Measurements from ENCODE around the gene DOHH.

The DOHH gene

GRCh38 chr19:3524904-3525451, 24.5 kb upstream of the DOHH start:
- H3K27me3 ChIP-seq (ENCODE audit: low read depth, low read length), result no peaks in the 10 kb centered on the region
- no peaks in the 10 kb centered on the region for H3K9me3 ChIP-seq (ENCODE audit: control insufficient read depth in 1 of 2, low read length in 2 of 2)
- H3K27ac ChIP-seq (ENCODE audit: low read length), result no peak overlapping the region
- no peak overlapping the region for H3K4me3 ChIP-seq (ENCODE audit: low read depth in 1 of 2, low read length in 2 of 2)
- peaks cover 14 to 58% of the 10 kb centered on the region in 2 donors for H3K36me3 ChIP-seq (ENCODE audit: control insufficient read depth in 1 of 2, insufficient read depth in 2 of 2, low read length in 2 of 2)
- H3K4me1 ChIP-seq (ENCODE audit: control insufficient read depth in 1 of 2, insufficient read depth in 2 of 2, low read length in 2 of 2), result no peaks in the 10 kb centered on the region

GRCh38 chr19:3524078-3524842, 23.8 kb upstream of the DOHH start:
- no peak overlapping the region for H3K27ac ChIP-seq (ENCODE audit: low read length)
- H3K36me3 ChIP-seq (ENCODE audit: control insufficient read depth in 1 of 2, insufficient read depth in 2 of 2, low read length in 2 of 2), result peaks cover 18 to 64% of the 10 kb centered on the region in 2 donors
- no peaks in the 10 kb centered on the region for H3K4me1 ChIP-seq (ENCODE audit: control insufficient read depth in 1 of 2, insufficient read depth in 2 of 2, low read length in 2 of 2)
- H3K4me3 ChIP-seq (ENCODE audit: low read depth in 1 of 2, low read length in 2 of 2), result no peak overlapping the region
- no peaks in the 10 kb centered on the region for H3K27me3 ChIP-seq (ENCODE audit: low read depth, low read length)
- no peaks in the 10 kb centered on the region for H3K9me3 ChIP-seq (ENCODE audit: control insufficient read depth in 1 of 2, low read length in 2 of 2)

- no peak overlapping the region for H3K4me3 ChIP-seq (ENCODE audit: low read depth in 1 of 2, low read length in 2 of 2)
- H3K9me3 ChIP-seq (ENCODE audit: control insufficient read depth in 1 of 2, low read length in 2 of 2), result no peaks in the 10 kb centered on the region
- no peaks in the 10 kb centered on the region for H3K4me1 ChIP-seq (ENCODE audit: control insufficient read depth in 1 of 2, insufficient read depth in 2 of 2, low read length in 2 of 2)
- H3K27ac ChIP-seq (ENCODE audit: low read length), result no peak overlapping the region
- H3K27me3 ChIP-seq (ENCODE audit: low read depth, low read length), result no peaks in the 10 kb centered on the region
- peaks cover 18 to 68% of the 10 kb centered on the region in 2 donors for H3K36me3 ChIP-seq (ENCODE audit: control insufficient read depth in 1 of 2, insufficient read depth in 2 of 2, low read length in 2 of 2)
These were observed 23.0 kb upstream of the DOHH start for GRCh38 chr19:3523361-3524077.

GRCh38 chr19:3522421-3523360, 22.2 kb upstream of the DOHH start:
- H3K36me3 ChIP-seq (ENCODE audit: control insufficient read depth in 1 of 2, insufficient read depth in 2 of 2, low read length in 2 of 2), result peaks cover 18 to 60% of the 10 kb centered on the region in 2 donors
- H3K27ac ChIP-seq (ENCODE audit: low read length), result no peak overlapping the region

GRCh38 chr19:3521104-3521445, 20.6 kb upstream of the DOHH start:
- Histone ChIP-seq H3K4me3 (ENCODE audit: low read depth in 1 of 2, low read length in 2 of 2) (no peak overlapping the region), H3K9me3 (ENCODE audit: control insufficient read depth in 1 of 2, low read length in 2 of 2) (no peaks in the 10 kb centered on the region), H3K27me3 (ENCODE audit: low read depth, low read length) (no peaks in the 10 kb centered on the region), H3K36me3 (ENCODE audit: control insufficient read depth in 1 of 2, insufficient read depth in 2 of 2, low read length in 2 of 2) (peaks cover 15 to 46% of the 10 kb centered on the region in 2 donors), H3K4me1 (ENCODE audit: control insufficient read depth in 1 of 2, insufficient read depth in 2 of 2, low read length in 2 of 2) (peaks cover 0 to 9% of the 10 kb centered on the region in 2 donors), H3K27ac (ENCODE audit: low read length) (no peak overlapping the region)

More at GRCh38 chr19:3522421-3523360, 22.2 kb upstream of the DOHH start:
- Histone ChIP-seq H3K4me1 (ENCODE audit: control insufficient read depth in 1 of 2, insufficient read depth in 2 of 2, low read length in 2 of 2) (no peaks in the 10 kb centered on the region), H3K27me3 (ENCODE audit: low read depth, low read length) (no peaks in the 10 kb centered on the region), H3K9me3 (ENCODE audit: control insufficient read depth in 1 of 2, low read length in 2 of 2) (no peaks in the 10 kb centered on the region), H3K4me3 (ENCODE audit: low read depth in 1 of 2, low read length in 2 of 2) (no peak overlapping the region)

GRCh38 chr19:3520166-3521103, 20.0 kb upstream of the DOHH start:
- H3K4me3 ChIP-seq (ENCODE audit: low read depth in 1 of 2, low read length in 2 of 2), result no peak overlapping the region
- H3K9me3 ChIP-seq (ENCODE audit: control insufficient read depth in 1 of 2, low read length in 2 of 2), result no peaks in the 10 kb centered on the region
- no peak overlapping the region for H3K27ac ChIP-seq (ENCODE audit: low read length)
- no peaks in the 10 kb centered on the region for H3K27me3 ChIP-seq (ENCODE audit: low read depth, low read length)
- H3K36me3 ChIP-seq (ENCODE audit: control insufficient read depth in 1 of 2, insufficient read depth in 2 of 2, low read length in 2 of 2), result peaks cover 15 to 40% of the 10 kb centered on the region in 2 donors
- peaks cover 0 to 14% of the 10 kb centered on the region in 2 donors for H3K4me1 ChIP-seq (ENCODE audit: control insufficient read depth in 1 of 2, insufficient read depth in 2 of 2, low read length in 2 of 2)

GRCh38 chr19:3519126-3519525, 18.7 kb upstream of the DOHH start:
- Histone ChIP-seq H3K9me3 (ENCODE audit: control insufficient read depth in 1 of 2, low read length in 2 of 2) (no peaks in the 10 kb centered on the region), H3K36me3 (ENCODE audit: control insufficient read depth in 1 of 2, insufficient read depth in 2 of 2, low read length in 2 of 2) (peaks cover 8 to 31% of the 10 kb centered on the region in 2 donors), H3K4me1 (ENCODE audit: control insufficient read depth in 1 of 2, insufficient read depth in 2 of 2, low read length in 2 of 2) (peaks cover 0 to 14% of the 10 kb centered on the region in 2 donors), H3K4me3 (ENCODE audit: low read depth in 1 of 2, low read length in 2 of 2) (no peak overlapping the region), H3K27me3 (ENCODE audit: low read depth, low read length) (no peaks in the 10 kb centered on the region), H3K27ac (ENCODE audit: low read length) (no peak overlapping the region)

- H3K4me1 ChIP-seq (ENCODE audit: control insufficient read depth in 1 of 2, insufficient read depth in 2 of 2, low read length in 2 of 2), result peaks cover 0 to 14% of the 10 kb centered on the region in 2 donors
- H3K27ac ChIP-seq (ENCODE audit: low read length), result no peak overlapping the region
- no peaks in the 10 kb centered on the region for H3K27me3 ChIP-seq (ENCODE audit: low read depth, low read length)
- no peaks in the 10 kb centered on the region for H3K9me3 ChIP-seq (ENCODE audit: control insufficient read depth in 1 of 2, low read length in 2 of 2)
- H3K4me3 ChIP-seq (ENCODE audit: low read depth in 1 of 2, low read length in 2 of 2), result no peak overlapping the region
- H3K36me3 ChIP-seq (ENCODE audit: control insufficient read depth in 1 of 2, insufficient read depth in 2 of 2, low read length in 2 of 2), result peaks cover 7 to 27% of the 10 kb centered on the region in 2 donors
These were observed 18.2 kb upstream of the DOHH start for GRCh38 chr19:3518659-3519058.

- Histone ChIP-seq H3K27ac (ENCODE audit: low read length) (no peak overlapping the region), H3K4me3 (ENCODE audit: low read depth in 1 of 2, low read length in 2 of 2) (no peak overlapping the region), H3K9me3 (ENCODE audit: control insufficient read depth in 1 of 2, low read length in 2 of 2) (no peaks in the 10 kb centered on the region), H3K27me3 (ENCODE audit: low read depth, low read length) (no peaks in the 10 kb centered on the region), H3K36me3 (ENCODE audit: control insufficient read depth in 1 of 2, insufficient read depth in 2 of 2, low read length in 2 of 2) (peaks cover 5 to 23% of the 10 kb centered on the region in 2 donors), H3K4me1 (ENCODE audit: control insufficient read depth in 1 of 2, insufficient read depth in 2 of 2, low read length in 2 of 2) (peaks cover 0 to 14% of the 10 kb centered on the region in 2 donors)
These were observed 17.8 kb upstream of the DOHH start for GRCh38 chr19:3518255-3518654.

- Histone ChIP-seq H3K4me1 (ENCODE audit: control insufficient read depth in 1 of 2, insufficient read depth in 2 of 2, low read length in 2 of 2) (peaks cover 0 to 14% of the 10 kb centered on the region in 2 donors), H3K27me3 (ENCODE audit: low read depth, low read length) (no peaks in the 10 kb centered on the region), H3K9me3 (ENCODE audit: control insufficient read depth in 1 of 2, low read length in 2 of 2) (no peaks in the 10 kb centered on the region), H3K4me3 (ENCODE audit: low read depth in 1 of 2, low read length in 2 of 2) (no peak overlapping the region), H3K36me3 (ENCODE audit: control insufficient read depth in 1 of 2, insufficient read depth in 2 of 2, low read length in 2 of 2) (peaks cover 5 to 17% of the 10 kb centered on the region in 2 donors), H3K27ac (ENCODE audit: low read length) (no peak overlapping the region)
These were observed 17.2 kb upstream of the DOHH start for GRCh38 chr19:3517638-3518037.

Measured in muscle layer of duodenum (tissue), 2 donors.